Retinal pigment epithelial cell (primary cell): ENCODE data around the gene KLHDC1.
A peak's percentile ranks its signal among the peaks of the same experiment; 100 is the strongest.
"Not testable (repeated sequence)": the region's sequence is repeated elsewhere in the genome, so short reads cannot be mapped to it uniquely, and the experiment has no call there.

Experiments
- DNase-seq: peaks from one replicate; pipeline ENCODE4 v3.0.0-alpha.2; 2010; ENCODE audit warnings: low read depth
- H3K4me3 ChIP-seq: 2 replicates; pipeline ENCODE4 v1.5.1; 2011; ENCODE audit warnings: mild to moderate bottlenecking, low read length, control low read depth, moderate library complexity
- CTCF ChIP-seq: conservative IDR thresholded peaks from 2 replicates; pipeline ENCODE4 v1.5.1; 2011; ENCODE audit warnings: low read depth, low read length, control low read depth, inconsistent platforms

Gene KLHDC1

GRCh38 chr14:49692811-49693734, at the start of gene KLHDC1:
Gene KLHDC1 (plus strand): TSS chr14:49693120. CDS start chr14:49693195, 75 bp downstream.
- TF ChIP-seq CTCF, result no peak
- H3K4me3 ChIP-seq, result peak within 1 kb of the TSS; percentile 66
- DNase-seq, result peak; percentile 44

GRCh38 chr14:49653508-49653907, 39.4 kb upstream of the KLHDC1 start:
- DNase-seq, result no peak
- H3K4me3 ChIP-seq, result no peak overlapping the region
- TF ChIP-seq CTCF, result no peak

GRCh38 chr14:49654511-49654910, 38.4 kb upstream of the KLHDC1 start:
- DNase-seq, result no peak
- no peak overlapping the region for H3K4me3 ChIP-seq
- no peak for TF ChIP-seq CTCF

GRCh38 chr14:49657500-49657899, 35.4 kb upstream of the KLHDC1 start:
- DNase-seq, H3K4me3 ChIP-seq: not testable (repeated sequence)

GRCh38 chr14:49659526-49660455, 33.1 kb upstream of the KLHDC1 start:
- no peak for DNase-seq
- no peak overlapping the region for H3K4me3 ChIP-seq

GRCh38 chr14:49670475-49670874, 22.4 kb upstream of the KLHDC1 start:
- no peak for TF ChIP-seq CTCF
- H3K4me3 ChIP-seq, result no peak overlapping the region
- DNase-seq, result no peak

More at GRCh38 chr14:49659526-49660455, 33.1 kb upstream of the KLHDC1 start:
- no peak for TF ChIP-seq CTCF

- TF ChIP-seq CTCF, result no peak
- no peak overlapping the region for H3K4me3 ChIP-seq
- no peak for DNase-seq
These were observed 19.3 kb upstream of the KLHDC1 start for GRCh38 chr14:49673586-49673985.
